K562 (cell line): ENCODE measurements around the gene HOXB5. TPM values are rescaled to one million over a fixed set of nuclear protein-coding genes. Genes with fewer than 3 reads are reported as not detected.

Experiments used
- ATF6 ChIP-seq: sonication (generic); formaldehyde crosslinking; IDR thresholded peaks from 2 replicates; pipeline ENCODE4 v1.4.0; 2020; ENCODE audit warnings: mild to moderate bottlenecking, missing genetic modification reagents
- E2F4 ChIP-seq: sonication (generic); formaldehyde crosslinking; IDR thresholded peaks from 2 replicates; pipeline ENCODE4 v1.8.0; 2022; ENCODE audit warnings: mild to moderate bottlenecking, low read depth, missing genetic modification reagents
- EWSR1 ChIP-seq: fragments of 450-650 bp; IDR thresholded peaks from 2 replicates; pipeline ENCODE4 v1.6.1; 2018; ENCODE audit warnings: borderline replicate concordance, mild to moderate bottlenecking, low read depth, moderate library complexity; ENCODE audit not compliant: partially characterized antibody
- FOXK2 ChIP-seq, 2 experiments: fragments of 450-650 bp; IDR thresholded peaks in 1 of 2; conservative IDR thresholded peaks in 1 of 2; 2 replicates each; pipeline ENCODE4 v1.6.1; 2016; ENCODE audit warnings: low read depth in 2 of 2, mild to moderate bottlenecking in 1 of 2
- MEIS2 ChIP-seq: fragments of 450-650 bp; IDR thresholded peaks from 2 replicates; pipeline ENCODE4 v1.6.1; 2014; ENCODE audit warnings: mild to moderate bottlenecking; ENCODE audit not compliant: partially characterized antibody
- RFX5 ChIP-seq: IDR thresholded peaks from 2 replicates; pipeline ENCODE4 v1.6.1; 2011; ENCODE audit warnings: low read depth, mild to moderate bottlenecking, improper control_type of control experiment, low read length
- SLC30A9 ChIP-seq: fragments of 250-450 bp; sonication (Bioruptor Pico); IDR thresholded peaks from 2 replicates; pipeline ENCODE4 v1.8.0; 2022; ENCODE audit warnings: mild to moderate bottlenecking, moderate library complexity
- polyA plus RNA-seq, 8 experiments: library from polyadenylated mRNA; depleted of rRNA in 4 of 8; stranded (reverse) in 5 of 8; unstranded in 3 of 8; fragments of >200 nt; fragmentation: Nextera tagmentation in 2 of 8; fragmentation: Illumina TruSeq in 1 of 8; extraction: Ambion mirVana in 2 of 8; extraction: Trizol in 1 of 8; gene quantifications; 2 replicates each; pipeline versions ENCODE4 v1.2.1 to v1.2.3, GENCODE V29; 2011 to 2014; ENCODE audit warnings: inconsistent platforms in 1 of 8, missing spikeins in 1 of 8
- total RNA-seq, 7 experiments: library from RNA; depleted of rRNA in 6 of 7; stranded (reverse); fragments of >200 nt in 6 of 7; fragmentation: Illumina TruSeq in 2 of 7; extraction: Trizol in 2 of 7; gene quantifications; 2 replicates each; pipeline versions ENCODE4 v1.2.1 to v1.2.3, GENCODE V29; 2011 to 2021; ENCODE audit warnings: low replicate concordance in 1 of 7

HOXB5 gene
- total and polyA plus RNA-seq, 9 of the 15 experiments (the other 6 are each of a cell fraction or from before 2014, with no cell fraction given), result 0.24 to 2.7 (median 0.65) TPM

- no peak for TF ChIP-seq FOXK2 (conservative IDR thresholded peaks at IDR 0.05 in 1 of 2, IDR thresholded peaks at IDR 0.05 in 1 of 2; ENCODE audit: low read depth in 2 of 2)
- no peak for TF ChIP-seq ATF6 (CRISPR knock-in tag)
- no peak for TF ChIP-seq MEIS2
- TF ChIP-seq E2F4 (CRISPR knock-in tag), result no peak
- no peak for TF ChIP-seq RFX5
- no peak for TF ChIP-seq EWSR1
- no peak for TF ChIP-seq SLC30A9 (CRISPR knock-in tag)
Observed at GRCh38 chr17:48608494-48608834, 14.9 kb upstream of the HOXB5 start (continued).
